Stimulated activated CD4-positive, alpha-beta T cell treated with anti-CD3 and anti-CD28 coated beads, Interleukin-2, amount 100 ng/mL, for 48 hours (primary cell): Measurements from ENCODE around the gene TLNRD1.

ENCODE experiments used
- DNase-seq, 2 donors: peaks; one replicate each; pipeline ENCODE4 v3.0.0-alpha.2; 2020

TLNRD1 gene

GRCh38 chr15:80978685-80979329, 21.9 kb upstream of the TLNRD1 start:
- DNase-seq = no peak

- DNase-seq = no peak
These were observed 21.1 kb upstream of the TLNRD1 start for GRCh38 chr15:80979538-80980200.

GRCh38 chr15:80982205-80982604, 18.5 kb upstream of the TLNRD1 start:
- no peak for DNase-seq

- DNase-seq = no peak
These were observed 17.9 kb upstream of the TLNRD1 start for GRCh38 chr15:80982839-80983238.

GRCh38 chr15:80984856-80985255, 15.9 kb upstream of the TLNRD1 start:
- DNase-seq = no peak

GRCh38 chr15:80985981-80986380, 14.7 kb upstream of the TLNRD1 start:
- DNase-seq = no peak

- no peak for DNase-seq
These were observed 14.2 kb upstream of the TLNRD1 start for GRCh38 chr15:80986487-80986886.

- DNase-seq = no peak
These were observed 12.5 kb upstream of the TLNRD1 start for GRCh38 chr15:80988148-80988796.

- DNase-seq = no peak
These were observed 11.6 kb upstream of the TLNRD1 start for GRCh38 chr15:80989081-80989517.

- DNase-seq = peak; percentile 99
These were observed 10.9 kb upstream of the TLNRD1 start, which contains the start of gene MESD for GRCh38 chr15:80989518-80990478. MESD (minus strand) TSS chr15:80989819; CDS start chr15:80989791, 28 bp downstream.

- no peak for DNase-seq
These were observed 9.8 kb upstream of the TLNRD1 start for GRCh38 chr15:80990955-80991354.

- no peak for DNase-seq
These were observed 9.3 kb upstream of the TLNRD1 start for GRCh38 chr15:80991421-80991820.

- DNase-seq = no peak
These were observed 8.7 kb upstream of the TLNRD1 start for GRCh38 chr15:80992006-80992405.

GRCh38 chr15:80992441-80992840, 8.3 kb upstream of the TLNRD1 start:
- no peak for DNase-seq

- no peak for DNase-seq
These were observed 4.5 kb upstream of the TLNRD1 start for GRCh38 chr15:80996247-80996646.

- no peak for DNase-seq
These were observed 3.0 kb upstream of the TLNRD1 start for GRCh38 chr15:80997692-80998091.

GRCh38 chr15:80998251-80998650, 2.5 kb upstream of the TLNRD1 start:
- DNase-seq = no peak

GRCh38 chr15:80999623-81000036, 1.1 kb upstream of the TLNRD1 start:
- peak; percentile 37 to 53 for DNase-seq

- no peak for DNase-seq
These were observed 539 bp upstream of the TLNRD1 start for GRCh38 chr15:81000144-81000623.

GRCh38 chr15:81001152-81002008, 657 bp downstream of the TLNRD1 start:
- DNase-seq = peak; percentile 29 to 42

GRCh38 chr15:81002009-81002330, 1.2 kb downstream of the TLNRD1 start:
- no peak for DNase-seq
